NCI-H128 (cell line): ENCODE results near the gene ALKBH3.

Experiments
- DNase-seq: peaks from one replicate; lab custom pipeline; 2025; ENCODE audit not compliant: unreplicated experiment; lab: John Stamatoyannopoulos, UW

ALKBH3 gene

DNA sequence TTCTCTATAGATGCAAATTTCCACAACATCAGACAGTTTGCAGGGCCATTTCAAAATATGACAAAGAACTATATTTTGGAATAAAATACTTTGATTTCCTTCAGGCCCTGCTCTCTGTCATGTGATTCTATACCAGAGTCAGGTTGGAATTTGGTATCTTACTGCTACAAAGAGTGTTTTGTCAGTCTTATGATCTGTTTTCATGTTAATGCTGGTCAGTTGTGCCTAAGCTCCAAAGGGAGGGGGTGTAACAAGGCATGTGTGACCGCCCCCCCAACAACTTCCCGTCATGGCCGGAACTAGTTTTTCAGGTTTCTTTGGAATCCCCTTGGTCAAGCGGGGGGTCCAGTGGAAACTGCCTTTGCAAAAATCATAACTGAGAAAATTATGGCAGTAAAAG lies 76.9 kb downstream of the ALKBH3 start:
- DNase-seq, result no peak

DNA sequence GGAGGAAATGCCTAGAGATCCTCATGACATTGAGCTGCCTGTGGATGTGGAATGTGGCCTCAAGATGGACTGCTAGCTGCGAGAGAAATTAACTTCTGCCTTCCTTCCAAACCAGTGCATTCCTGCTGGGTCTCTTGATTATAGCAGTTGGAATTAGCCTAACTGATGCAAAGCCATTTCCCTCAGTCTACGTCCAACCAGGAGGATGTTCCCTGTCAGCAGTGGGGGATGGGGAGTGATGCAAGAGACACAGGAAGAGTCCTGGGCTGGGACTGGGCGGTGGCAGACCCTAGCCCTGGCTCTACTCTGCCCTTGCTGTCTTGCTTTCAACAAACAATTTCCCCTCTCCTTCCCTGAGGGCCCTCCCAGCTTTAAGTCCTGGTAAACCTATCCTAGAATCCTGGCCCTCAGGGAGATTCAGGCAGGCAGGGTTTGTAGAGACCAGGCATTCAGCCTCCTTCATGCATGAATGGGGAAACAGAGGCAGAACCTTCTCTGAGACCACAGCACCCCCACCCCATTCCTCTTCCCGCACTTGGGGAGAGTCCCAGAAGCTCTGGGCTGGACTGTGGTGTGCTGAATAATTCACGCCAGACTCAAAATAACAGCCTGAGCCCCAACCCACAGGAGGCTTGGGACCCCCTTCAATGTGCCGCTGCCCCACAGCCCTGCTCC lies 78.8 kb downstream of the ALKBH3 start:
- DNase-seq, result no peak

DNA sequence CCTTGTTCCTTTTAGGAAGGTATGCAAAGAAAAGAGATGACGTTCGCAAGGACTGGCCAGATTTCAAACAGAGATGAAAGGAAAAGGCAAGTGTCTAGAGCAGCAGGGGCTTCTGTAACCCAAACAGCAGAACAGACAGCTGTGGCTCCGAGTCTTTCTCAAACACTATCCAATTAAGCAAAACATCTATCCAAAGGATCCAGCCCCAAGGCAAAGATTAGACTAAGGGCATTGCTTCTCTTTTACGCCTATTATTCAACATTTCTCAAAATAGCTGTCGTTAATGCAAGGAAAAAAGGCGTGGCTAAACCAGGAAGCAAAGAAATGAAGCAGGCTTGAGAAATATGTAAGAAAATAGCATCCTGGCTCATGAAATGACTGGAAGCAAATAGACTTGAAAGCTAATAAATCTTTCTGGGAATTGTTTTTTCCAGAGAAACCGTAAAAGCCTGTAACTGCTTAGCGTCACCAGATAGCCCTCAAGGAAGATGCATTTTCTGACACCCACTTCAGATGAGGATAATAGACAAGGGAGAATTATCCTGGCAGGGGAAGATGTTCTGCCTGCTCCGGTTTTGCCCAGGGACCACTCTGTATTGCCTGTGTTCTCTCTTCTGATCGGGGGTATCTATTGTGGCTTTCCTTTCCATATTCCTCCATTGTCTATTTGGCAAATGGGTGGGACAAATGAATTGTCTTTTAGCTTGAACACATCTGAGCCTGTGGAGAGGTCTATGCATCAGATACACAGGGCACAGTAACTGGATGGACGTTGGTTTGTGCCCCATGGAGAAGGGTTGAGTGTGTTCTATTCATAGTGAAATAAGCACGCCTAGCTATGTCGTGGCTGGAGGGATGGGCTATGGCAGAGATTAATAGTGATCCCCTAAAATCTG lies 82.0 kb downstream of the ALKBH3 start:
- no peak for DNase-seq

DNA sequence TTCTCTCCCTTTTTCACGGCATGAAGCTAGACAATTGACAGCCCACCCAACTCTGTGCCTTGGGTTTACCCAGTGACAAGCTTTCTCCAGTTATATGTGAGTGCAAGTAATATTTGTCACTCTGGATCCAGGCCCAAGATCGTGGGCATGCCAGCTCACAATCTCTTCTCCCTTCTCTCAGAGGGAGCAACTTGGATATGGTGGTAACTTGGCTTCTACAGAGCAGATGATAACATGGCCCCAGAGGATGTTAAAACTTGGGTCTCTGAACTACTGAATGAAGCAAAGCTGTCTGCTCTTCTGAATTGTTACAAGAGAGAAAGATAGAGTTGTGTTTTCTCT lies 82.6 kb downstream of the ALKBH3 start:
- DNase-seq, result no peak

DNA sequence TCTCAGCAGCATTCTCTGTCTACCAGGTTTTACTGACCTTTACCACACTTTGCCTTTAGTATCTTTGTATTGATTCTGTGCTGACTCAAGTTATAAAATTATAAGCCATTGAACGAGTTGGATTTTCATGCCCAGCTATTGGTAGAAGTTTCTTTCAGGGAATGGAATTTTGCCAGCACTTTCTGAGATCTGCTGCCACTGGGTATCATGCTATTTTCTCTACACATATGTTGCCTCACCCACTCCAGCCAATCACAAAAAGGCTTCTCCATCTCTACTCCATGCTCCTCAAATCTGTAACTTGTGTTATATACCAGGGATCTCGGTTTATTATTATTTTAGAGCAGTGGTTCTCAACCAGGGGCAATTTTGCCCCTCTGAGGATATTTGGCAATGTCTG lies 87.0 kb downstream of the ALKBH3 start:
- DNase-seq, result no peak

DNA sequence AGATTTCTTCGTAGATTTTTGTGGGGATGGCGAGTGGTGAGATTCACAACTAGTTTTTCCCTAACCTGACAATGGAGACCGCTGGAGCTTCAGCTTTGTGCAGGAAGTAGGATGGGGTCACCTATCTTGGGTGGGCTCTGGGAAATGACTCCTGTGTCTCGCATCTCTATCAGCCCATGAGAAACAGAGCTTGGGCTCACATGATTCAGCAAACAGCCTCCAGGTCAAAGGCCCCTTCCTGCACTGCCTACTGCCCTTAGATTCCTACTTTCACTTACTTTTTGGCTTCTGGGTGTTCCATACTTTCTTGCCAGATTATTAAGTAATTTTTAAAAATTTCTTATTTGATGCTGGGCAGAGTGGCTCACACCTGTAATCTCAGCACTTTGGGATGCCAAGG lies 88.1 kb downstream of the ALKBH3 start:
- DNase-seq, result no peak

DNA sequence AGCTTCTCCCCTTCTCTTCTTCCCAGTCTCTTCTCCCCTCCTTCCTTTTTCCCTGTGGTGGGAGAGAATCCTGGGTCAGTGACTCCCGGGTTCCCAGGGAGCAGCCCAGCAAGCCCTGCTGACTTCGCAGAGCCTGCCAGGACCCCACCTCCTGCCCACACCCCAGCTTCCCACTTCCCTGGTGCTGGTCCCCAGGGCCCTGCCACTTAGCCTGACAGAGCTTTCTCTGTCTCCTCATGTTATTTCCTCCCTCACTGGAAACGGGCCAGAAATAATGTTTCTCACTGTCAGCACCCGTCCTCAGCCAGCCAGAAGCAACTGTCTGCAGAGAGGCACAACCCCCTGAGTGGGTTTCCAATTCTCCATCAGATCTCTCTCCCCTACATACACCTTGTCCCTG lies 88.9 kb downstream of the ALKBH3 start:
- no peak for DNase-seq
